Measurements from ENCODE around the gene CELF6. TPM values are rescaled to one million over a fixed set of nuclear protein-coding genes. Genes with fewer than 3 reads are reported as not detected.
A peak's percentile ranks its signal among the peaks of the same experiment; 100 is the strongest.

The CELF6 gene
- total and polyA plus RNA-seq, 12 donors = 0.21 to 5.1 (median 0.76) TPM

DNA sequence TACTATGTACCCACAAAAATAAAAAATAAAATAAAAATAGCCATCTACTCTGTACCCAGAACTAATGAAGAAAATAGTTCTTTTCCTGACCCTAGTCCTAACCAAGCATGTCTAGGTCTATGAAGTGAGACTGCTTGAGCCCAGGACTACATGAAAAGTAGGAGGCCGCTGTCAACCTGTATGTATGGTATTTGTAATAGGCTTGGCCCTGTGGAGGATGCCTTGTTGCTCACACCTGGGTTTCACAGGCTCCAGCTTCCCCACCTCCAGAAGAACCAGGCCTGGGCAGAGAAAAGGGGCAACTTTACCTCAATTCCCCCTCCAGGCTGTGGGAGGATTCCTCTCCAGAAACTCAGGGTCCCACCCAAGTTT is 82.1 kb downstream of the CELF6 start:
- ATAC-seq (no peak), DNase-seq (no peak)
- intact Hi-C loops (cut with DNase I) = loop anchor here in 1 of 10 donors (5.0 kb wide), 1 partner anchor 36 kb away; no protein-coding TSS in a partner anchor
- Histone ChIP-seq H3K27me3 (no peaks in the 10 kb centered on the region), H3K36me3 (peaks cover 0 to 52% (median 37%) of the 10 kb centered on the region in 9 donors), H3K4me3 (no peak overlapping the region), H3K27ac (peak overlapping the region in 3 of 10 donors; percentile 21 to 89 (median 63)), H3K4me1 (peaks cover 0 to 26% (median 1%) of the 10 kb centered on the region in 9 donors), H3K9me3 (no peaks in the 10 kb centered on the region)
- TF ChIP-seq, protein P1, sequence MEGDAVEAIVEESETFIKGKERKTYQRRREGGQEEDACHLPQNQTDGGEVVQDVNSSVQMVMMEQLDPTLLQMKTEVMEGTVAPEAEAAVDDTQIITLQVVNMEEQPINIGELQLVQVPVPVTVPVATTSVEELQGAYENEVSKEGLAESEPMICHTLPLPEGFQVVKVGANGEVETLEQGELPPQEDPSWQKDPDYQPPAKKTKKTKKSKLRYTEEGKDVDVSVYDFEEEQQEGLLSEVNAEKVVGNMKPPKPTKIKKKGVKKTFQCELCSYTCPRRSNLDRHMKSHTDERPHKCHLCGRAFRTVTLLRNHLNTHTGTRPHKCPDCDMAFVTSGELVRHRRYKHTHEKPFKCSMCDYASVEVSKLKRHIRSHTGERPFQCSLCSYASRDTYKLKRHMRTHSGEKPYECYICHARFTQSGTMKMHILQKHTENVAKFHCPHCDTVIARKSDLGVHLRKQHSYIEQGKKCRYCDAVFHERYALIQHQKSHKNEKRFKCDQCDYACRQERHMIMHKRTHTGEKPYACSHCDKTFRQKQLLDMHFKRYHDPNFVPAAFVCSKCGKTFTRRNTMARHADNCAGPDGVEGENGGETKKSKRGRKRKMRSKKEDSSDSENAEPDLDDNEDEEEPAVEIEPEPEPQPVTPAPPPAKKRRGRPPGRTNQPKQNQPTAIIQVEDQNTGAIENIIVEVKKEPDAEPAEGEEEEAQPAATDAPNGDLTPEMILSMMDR (IDR thresholded peaks at IDR 0.05) = no peak
- 93 to 100% methylated on average over 1 of the region's 1 CpG for WGBS, 2 donors

DNA sequence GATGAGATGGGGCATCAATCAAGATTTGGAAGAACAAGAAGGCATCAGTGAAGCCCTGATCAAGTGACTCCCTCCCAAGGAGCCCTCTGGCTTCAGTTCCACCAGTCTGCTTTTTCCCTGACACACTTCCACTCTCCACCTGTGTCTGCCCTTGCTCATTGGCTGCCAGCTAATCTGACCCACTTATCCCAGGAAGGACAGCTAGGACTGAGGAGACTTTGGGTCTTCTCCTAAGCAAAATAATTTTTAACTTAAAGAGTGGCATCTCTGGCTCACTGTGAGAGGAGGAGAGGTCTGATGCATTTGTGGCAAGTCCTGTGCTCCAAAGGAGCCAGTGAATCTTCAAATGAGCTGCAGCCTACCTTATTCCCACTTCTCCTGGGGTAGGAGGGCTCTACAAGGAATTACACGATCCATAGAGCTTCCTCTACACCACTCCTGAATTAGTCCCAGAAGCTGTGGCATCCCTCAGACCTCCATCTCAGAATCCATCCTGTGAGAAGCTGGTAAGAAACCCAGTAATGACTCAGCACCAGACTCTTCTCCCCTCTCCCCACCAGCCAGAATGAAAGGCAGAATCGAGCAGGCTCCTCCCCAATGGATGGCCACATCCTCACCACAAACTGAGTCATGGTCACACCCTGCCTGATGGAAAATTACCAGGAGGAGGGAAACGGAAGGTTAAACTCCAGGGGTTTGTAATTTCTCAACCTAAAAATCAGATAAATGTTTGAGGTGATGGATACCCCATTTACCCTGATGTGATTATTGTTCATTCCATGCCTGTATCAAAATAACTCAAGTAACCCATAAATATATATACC is 82.7 kb downstream of the CELF6 start:
- H3K4me3 ChIP-seq = peak overlapping the region in 1 of 10 donors; percentile 27
- peak in 7 of 8 donors; percentile 24 to 95 (median 60) for ATAC-seq
- WGBS, 2 donors = 46 to 52% methylated on average over 3 of the region's 3 CpGs

DNA sequence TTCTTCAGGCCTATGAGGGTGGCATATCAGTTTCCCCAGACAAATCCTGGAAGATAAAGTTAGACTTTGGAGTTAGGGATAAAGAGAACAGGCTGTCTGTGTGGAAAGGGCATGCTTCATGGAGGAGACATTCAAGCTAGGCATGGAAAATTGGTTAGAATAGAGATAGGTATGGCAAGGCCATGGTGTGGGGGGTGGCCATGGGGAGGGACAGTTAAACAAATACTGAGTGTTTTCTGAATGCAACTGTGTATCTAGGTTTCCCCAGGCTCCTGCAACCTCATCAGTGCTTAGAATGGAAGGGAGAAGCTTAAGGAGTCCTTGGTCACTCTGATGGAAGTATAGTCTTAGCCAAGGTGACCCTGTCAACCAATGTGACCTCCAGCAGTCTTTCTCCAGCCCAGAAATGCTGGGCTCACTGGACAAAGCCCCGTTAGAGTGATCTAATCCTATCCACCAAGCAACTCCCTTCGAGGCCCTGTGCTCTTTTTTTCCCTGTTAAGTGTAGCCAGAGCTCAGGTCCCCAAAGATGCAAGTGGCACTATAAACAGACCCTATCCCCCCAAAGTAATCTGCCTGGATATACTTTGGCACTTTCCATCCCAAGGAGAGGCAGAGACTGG is 83.5 kb downstream of the CELF6 start:
- intact Hi-C loops (cut with DNase I) = loop anchor here in 1 of 10 donors (5.0 kb wide), 1 partner anchor 34 kb away; no protein-coding TSS in a partner anchor

More for the DNA sequence above, 82.7 kb downstream of the CELF6 start:
- H3K4me1 ChIP-seq = peaks cover 3 to 32% (median 7%) of the 10 kb centered on the region in 9 donors
- DNase-seq = peak in 1 of 2 donors; percentile 25
- H3K27me3 ChIP-seq = no peaks in the 10 kb centered on the region
- intact Hi-C loops (cut with DNase I) = loop anchor here in 1 of 10 donors (5.0 kb wide), 1 partner anchor 35 kb away; no protein-coding TSS in a partner anchor
- peaks cover 0 to 46% (median 32%) of the 10 kb centered on the region in 9 donors for H3K36me3 ChIP-seq
- no peaks in the 10 kb centered on the region for H3K9me3 ChIP-seq
- TF ChIP-seq, protein P1 (IDR thresholded peaks at IDR 0.05) = no peak
- peak overlapping the region in 4 of 10 donors; percentile 1 to 89 (median 42) for H3K27ac ChIP-seq

More for the DNA sequence above, 83.5 kb downstream of the CELF6 start:
- TF ChIP-seq, protein P1 (IDR thresholded peaks at IDR 0.05) = no peak
- Histone ChIP-seq H3K27ac (peak overlapping the region in 1 of 10 donors; percentile 89), H3K4me1 (peaks cover 3 to 38% (median 12%) of the 10 kb centered on the region in 9 donors), H3K27me3 (no peaks in the 10 kb centered on the region), H3K9me3 (no peaks in the 10 kb centered on the region), H3K36me3 (peaks cover 0 to 39% (median 24%) of the 10 kb centered on the region in 9 donors), H3K4me3 (peak overlapping the region in 1 of 10 donors; percentile 27)
- DNase-seq (no peak), ATAC-seq (no peak)
- 87 to 89% methylated on average over 2 of the region's 2 CpGs for WGBS, 2 donors

Measured in heart right ventricle (tissue), 16 donors.